Type B pancreatic cell (in vitro differentiated cells): ENCODE results near the gene IFFO2. TPM values are rescaled to one million over a fixed set of nuclear protein-coding genes. Genes with fewer than 3 reads are reported as not detected.

ENCODE experiments used
- DNase-seq: peaks from one replicate; pipeline ENCODE4 v3.0.0; 2021; ENCODE audit warnings: mixed read lengths; ENCODE audit not compliant: unreplicated experiment; ENCODE audit errors: extremely low spot score
- H3K27ac Mint-ChIP-seq: 2 replicates; pipeline ENCODE4 v1.8.0; 2021; ENCODE audit warnings: mild to moderate bottlenecking, mixed read lengths
- H3K27me3 Mint-ChIP-seq: 2 replicates; pipeline ENCODE4 v1.8.0; 2021; ENCODE audit warnings: mixed read lengths
- H3K36me3 Mint-ChIP-seq: 2 replicates; pipeline ENCODE4 v1.8.0; 2021; ENCODE audit warnings: mixed read lengths
- H3K4me1 Mint-ChIP-seq: one replicate; pipeline ENCODE4 v1.8.0; 2021; ENCODE audit warnings: mixed read lengths; ENCODE audit not compliant: unreplicated experiment
- H3K4me3 Mint-ChIP-seq: 2 replicates; pipeline ENCODE4 v1.8.0; 2021; ENCODE audit warnings: mild to moderate bottlenecking, mixed read lengths
- H3K9me3 Mint-ChIP-seq: 2 replicates; pipeline ENCODE4 v1.8.0; 2021; ENCODE audit warnings: mixed read lengths
- total RNA-seq: library from RNA; stranded (reverse); gene quantifications from 2 replicates; pipeline ENCODE4 v1.2.1, GENCODE V29; 2021; ENCODE audit warnings: low replicate concordance
- TF ChIP-seq, protein P1 (sequence below): fragments of 200-600 bp; sonication (generic); conservative IDR thresholded peaks from 2 replicates; pipeline ENCODE4 v1.5.0; 2021; ENCODE audit warnings: antibody characterized with exemption, mild to moderate bottlenecking

Gene IFFO2
- total RNA-seq, 1 donor from 2014 or later, result 11.3 TPM

DNA sequence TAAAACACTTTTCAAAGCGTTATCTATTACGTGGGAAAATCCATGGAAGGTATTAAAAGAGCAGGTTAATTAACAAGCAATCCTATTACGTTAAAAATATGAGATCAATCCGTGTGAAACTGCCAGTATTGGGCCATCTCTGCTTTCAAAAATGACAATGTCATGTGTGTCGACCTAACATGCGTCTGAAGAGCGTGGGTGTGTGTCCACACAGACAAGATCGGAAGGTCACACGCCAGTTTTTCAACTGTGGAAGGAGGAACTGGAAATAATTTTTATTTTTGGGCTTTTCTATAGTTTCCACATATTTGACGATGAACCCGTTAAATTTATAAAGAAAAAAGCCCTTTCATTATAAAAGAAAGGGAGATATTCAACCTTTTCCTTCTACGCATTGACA is 36.5 kb downstream of the IFFO2 start:
- H3K4me1 Mint-ChIP-seq, result peaks cover 33% of the 10 kb centered on the region
- H3K36me3 Mint-ChIP-seq, result no peaks in the 10 kb centered on the region
- TF ChIP-seq, protein P1, sequence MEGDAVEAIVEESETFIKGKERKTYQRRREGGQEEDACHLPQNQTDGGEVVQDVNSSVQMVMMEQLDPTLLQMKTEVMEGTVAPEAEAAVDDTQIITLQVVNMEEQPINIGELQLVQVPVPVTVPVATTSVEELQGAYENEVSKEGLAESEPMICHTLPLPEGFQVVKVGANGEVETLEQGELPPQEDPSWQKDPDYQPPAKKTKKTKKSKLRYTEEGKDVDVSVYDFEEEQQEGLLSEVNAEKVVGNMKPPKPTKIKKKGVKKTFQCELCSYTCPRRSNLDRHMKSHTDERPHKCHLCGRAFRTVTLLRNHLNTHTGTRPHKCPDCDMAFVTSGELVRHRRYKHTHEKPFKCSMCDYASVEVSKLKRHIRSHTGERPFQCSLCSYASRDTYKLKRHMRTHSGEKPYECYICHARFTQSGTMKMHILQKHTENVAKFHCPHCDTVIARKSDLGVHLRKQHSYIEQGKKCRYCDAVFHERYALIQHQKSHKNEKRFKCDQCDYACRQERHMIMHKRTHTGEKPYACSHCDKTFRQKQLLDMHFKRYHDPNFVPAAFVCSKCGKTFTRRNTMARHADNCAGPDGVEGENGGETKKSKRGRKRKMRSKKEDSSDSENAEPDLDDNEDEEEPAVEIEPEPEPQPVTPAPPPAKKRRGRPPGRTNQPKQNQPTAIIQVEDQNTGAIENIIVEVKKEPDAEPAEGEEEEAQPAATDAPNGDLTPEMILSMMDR, result no peak
- no peak for DNase-seq
- no peak overlapping the region for H3K4me3 Mint-ChIP-seq
- no peaks in the 10 kb centered on the region for H3K27me3 Mint-ChIP-seq
- no peak overlapping the region for H3K27ac Mint-ChIP-seq
- H3K9me3 Mint-ChIP-seq, result no peaks in the 10 kb centered on the region

DNA sequence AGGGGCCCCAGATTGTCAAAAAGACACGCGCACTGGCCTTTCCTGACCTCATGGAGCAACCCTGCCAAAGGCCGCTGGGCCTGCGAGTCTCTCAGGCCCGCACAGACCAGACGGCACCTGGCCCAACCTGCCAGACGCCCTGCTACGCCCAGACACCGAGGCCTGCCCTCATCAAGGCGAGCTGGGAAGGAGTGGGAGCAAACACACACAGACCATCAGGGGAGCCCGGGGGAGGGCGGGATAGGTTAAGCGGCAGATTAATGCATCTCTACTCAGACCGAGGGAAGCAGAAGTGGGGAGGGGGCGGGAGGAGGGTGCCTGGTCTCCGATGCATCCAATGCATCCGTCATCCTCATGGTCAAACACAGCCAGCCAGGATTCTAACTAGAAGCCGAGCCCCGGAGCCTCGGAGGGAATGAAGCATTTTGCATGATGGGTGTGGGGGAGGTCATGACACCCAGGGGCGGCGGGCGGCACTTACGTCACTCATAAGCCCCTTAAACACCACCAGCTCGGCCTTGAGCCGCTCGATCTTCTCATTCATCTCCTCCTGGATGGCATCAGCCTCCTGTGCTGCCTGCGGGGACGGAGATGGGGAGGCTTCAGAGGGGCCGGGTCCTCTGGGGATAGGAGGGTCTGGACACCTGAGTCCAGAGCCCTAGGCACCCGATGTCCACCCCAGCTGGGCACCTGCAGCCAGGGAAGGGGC is 37.1 kb downstream of the IFFO2 start:
- Mint-ChIP-seq H3K27me3 (no peaks in the 10 kb centered on the region), H3K4me1 (peaks cover 30% of the 10 kb centered on the region), H3K27ac (no peak overlapping the region), H3K9me3 (no peaks in the 10 kb centered on the region), H3K36me3 (no peaks in the 10 kb centered on the region), H3K4me3 (no peak overlapping the region)
- no peak for DNase-seq
- TF ChIP-seq, protein P1, result no peak

DNA sequence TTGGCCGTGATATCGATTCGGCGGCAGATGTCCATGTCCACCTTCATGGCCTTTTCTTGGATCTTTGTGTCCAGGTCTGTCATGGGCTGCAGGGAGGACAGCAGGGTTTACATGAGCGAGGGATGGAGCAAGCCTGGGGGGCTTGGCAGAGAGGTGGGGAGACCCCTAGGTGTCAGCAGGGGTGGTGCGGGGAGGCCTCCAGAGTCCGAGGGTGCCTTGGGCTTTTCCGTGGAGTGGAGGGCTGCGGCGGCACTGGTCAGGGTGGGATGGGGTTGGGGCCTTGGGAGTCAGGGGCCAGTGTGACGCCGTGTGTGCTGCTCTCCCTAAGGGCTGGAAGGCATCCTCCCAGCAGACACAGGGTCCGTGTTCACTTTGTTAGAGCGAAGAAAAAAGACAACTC is 38.1 kb downstream of the IFFO2 start:
- Mint-ChIP-seq H3K4me3 (no peak overlapping the region), H3K36me3 (no peaks in the 10 kb centered on the region), H3K27me3 (no peaks in the 10 kb centered on the region), H3K27ac (no peak overlapping the region), H3K9me3 (no peaks in the 10 kb centered on the region), H3K4me1 (peaks cover 30% of the 10 kb centered on the region)
- DNase-seq, result no peak
- TF ChIP-seq, protein P1, result no peak

DNA sequence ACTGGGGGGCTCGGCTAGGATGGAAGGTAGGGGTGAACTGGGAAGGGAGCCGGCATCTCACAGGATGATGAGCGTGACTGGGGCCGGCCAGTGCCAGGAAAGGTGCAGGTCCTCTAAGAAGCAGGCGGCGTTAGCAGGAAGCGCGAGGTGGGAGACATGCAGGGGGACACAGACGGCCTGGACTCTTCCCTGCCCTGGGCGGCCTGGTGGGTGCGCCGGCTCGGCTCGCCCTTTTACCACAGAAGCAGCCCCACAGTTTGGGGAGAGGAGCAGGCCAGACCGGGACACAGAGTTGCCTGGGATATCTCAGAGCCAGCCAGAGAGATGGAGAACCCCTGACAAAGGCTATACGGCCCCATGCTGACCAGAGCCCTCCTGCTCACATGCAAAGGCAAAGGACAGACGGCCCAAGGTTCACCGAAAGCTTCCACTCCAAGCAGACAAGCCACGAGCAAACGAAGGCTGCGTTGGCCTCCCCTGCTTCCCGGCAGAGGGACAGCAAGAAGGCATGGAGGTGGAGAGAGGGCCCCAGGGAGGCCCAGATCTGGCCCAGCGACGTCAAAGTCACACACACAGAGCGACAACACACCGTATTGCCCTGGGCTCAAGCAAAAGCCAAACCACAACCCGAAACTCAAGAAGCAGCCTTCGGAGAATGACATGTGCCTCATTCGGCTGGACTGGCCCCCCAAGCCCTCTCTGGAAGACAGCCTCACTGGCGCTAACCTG is 39.2 kb downstream of the IFFO2 start:
- Mint-ChIP-seq H3K27ac (no peak overlapping the region), H3K9me3 (no peaks in the 10 kb centered on the region), H3K4me1 (peaks cover 18% of the 10 kb centered on the region), H3K4me3 (no peak overlapping the region), H3K27me3 (no peaks in the 10 kb centered on the region), H3K36me3 (no peaks in the 10 kb centered on the region)
- DNase-seq, result no peak
- TF ChIP-seq, protein P1, result no peak

DNA sequence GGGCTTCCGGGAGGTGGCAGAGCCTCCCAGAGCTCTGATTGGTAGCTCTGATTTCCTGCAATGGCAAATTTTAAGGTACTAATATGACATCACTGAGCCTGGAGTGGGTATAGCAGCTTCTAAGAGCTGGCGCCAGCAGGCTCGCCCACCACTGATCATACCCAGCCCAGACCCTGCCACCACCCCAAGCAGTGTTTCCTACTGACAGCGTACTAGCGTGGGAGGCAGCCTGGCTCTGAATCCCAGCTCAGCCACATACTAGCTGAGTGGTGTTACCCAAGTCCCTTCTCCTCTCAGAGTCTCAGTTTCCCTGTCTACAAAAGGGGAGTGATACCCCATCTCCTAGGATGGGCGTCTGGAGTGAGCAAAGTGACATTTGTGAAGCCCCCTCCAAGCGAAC is 41.1 kb downstream of the IFFO2 start:
- Mint-ChIP-seq H3K4me1 (peaks cover 9% of the 10 kb centered on the region), H3K27ac (no peak overlapping the region), H3K9me3 (no peaks in the 10 kb centered on the region), H3K27me3 (no peaks in the 10 kb centered on the region), H3K36me3 (no peaks in the 10 kb centered on the region), H3K4me3 (no peak overlapping the region)
- TF ChIP-seq, protein P1, result no peak
- no peak for DNase-seq
